HG03354 (cell line): ENCODE data around the gene SRP68.

Experiments used
- ATAC-seq: cut with Tn5 transposase; IDR thresholded peaks from one replicate; pipeline ENCODE4 v1.9.1; 2021; ENCODE audit warnings: mild to moderate bottlenecking; ENCODE audit not compliant: unreplicated experiment, poor library complexity, severe bottlenecking

The SRP68 gene

GRCh38 chr17:76004750-76005262 lies 67.5 kb downstream of the SRP68 start:
- ATAC-seq, result no peak

- no peak for ATAC-seq
Observed at GRCh38 chr17:76003915-76004314, 68.4 kb downstream of the SRP68 start.

- no peak for ATAC-seq
Observed at GRCh38 chr17:76002100-76002499, 70.2 kb downstream of the SRP68 start.

GRCh38 chr17:76000755-76001521 lies 71.4 kb downstream of the SRP68 start, which contains the start of gene CDK3:
Gene CDK3, plus strand, starts transcription at chr17:76000855. Its CDS starts 571 bp downstream, at chr17:76001426.
- no peak for ATAC-seq

GRCh38 chr17:76000016-76000754 lies 72.1 kb downstream of the SRP68 start:
- no peak for ATAC-seq

- ATAC-seq, result no peak
Observed at GRCh38 chr17:75998327-75998795, 74.0 kb downstream of the SRP68 start.

- ATAC-seq, result peak; percentile 47
Observed at GRCh38 chr17:75996665-75997590, 75.4 kb downstream of the SRP68 start.

- no peak for ATAC-seq
Observed at GRCh38 chr17:75995385-75995925, 76.9 kb downstream of the SRP68 start.

GRCh38 chr17:75994802-75995370 lies 77.4 kb downstream of the SRP68 start:
- no peak for ATAC-seq

GRCh38 chr17:75991396-75991795 lies 80.9 kb downstream of the SRP68 start:
- no peak for ATAC-seq
